Esophagus muscularis mucosa (tissue), 4 donors: ENCODE results near the gene CXCR2.

ENCODE experiments used
- EP300 ChIP-seq: sonication (generic); formaldehyde crosslinking; IDR thresholded peaks from one replicate; pipeline ENCODE4 v1.6.1; 2017; ENCODE audit warnings: antibody characterized with exemption
- POLR2A ChIP-seq: fragments of 450-650 bp; IDR thresholded peaks from one replicate; pipeline ENCODE4 v1.6.1; 2017; ENCODE audit warnings: antibody characterized with exemption, moderate library complexity, mild to moderate bottlenecking, low read depth
- POLR2AphosphoS5 ChIP-seq, 2 donors: sonication (generic); formaldehyde crosslinking; IDR thresholded peaks; one replicate each; pipeline ENCODE4 v1.6.1; 2017; ENCODE audit warnings: antibody characterized with exemption in 2 of 2
- TF ChIP-seq, protein P1 (sequence below), 3 experiments: fragments of 200-600 bp in 2 of 3; fragments of 450-650 bp in 1 of 3; sonication (generic) in 2 of 3; IDR thresholded peaks; one replicate each; pipeline ENCODE4 v1.5.1; 2017 to 2019; ENCODE audit warnings: antibody characterized with exemption in 3 of 3, mild to moderate bottlenecking in 2 of 3, moderate library complexity in 1 of 3

DNA sequence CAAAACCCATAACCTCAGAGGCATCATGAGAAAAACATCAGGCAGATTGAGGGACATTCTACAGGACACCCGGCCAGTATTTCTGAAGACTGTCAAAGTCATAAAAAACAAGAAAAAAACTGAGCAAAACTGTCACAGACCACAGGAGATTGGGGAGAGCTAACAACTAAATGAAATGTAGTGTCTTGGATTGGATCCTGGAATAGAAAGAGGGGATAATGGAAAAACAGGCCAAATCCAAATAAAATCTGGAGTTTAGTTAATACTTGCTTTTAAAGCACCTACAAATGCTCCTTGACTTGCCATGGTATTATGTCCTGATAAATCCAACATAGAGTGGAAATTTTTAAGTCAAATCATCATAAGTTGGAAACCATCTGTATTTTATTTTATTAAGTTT lies 58.5 kb downstream of the CXCR2 start:
- TF ChIP-seq, protein P1, sequence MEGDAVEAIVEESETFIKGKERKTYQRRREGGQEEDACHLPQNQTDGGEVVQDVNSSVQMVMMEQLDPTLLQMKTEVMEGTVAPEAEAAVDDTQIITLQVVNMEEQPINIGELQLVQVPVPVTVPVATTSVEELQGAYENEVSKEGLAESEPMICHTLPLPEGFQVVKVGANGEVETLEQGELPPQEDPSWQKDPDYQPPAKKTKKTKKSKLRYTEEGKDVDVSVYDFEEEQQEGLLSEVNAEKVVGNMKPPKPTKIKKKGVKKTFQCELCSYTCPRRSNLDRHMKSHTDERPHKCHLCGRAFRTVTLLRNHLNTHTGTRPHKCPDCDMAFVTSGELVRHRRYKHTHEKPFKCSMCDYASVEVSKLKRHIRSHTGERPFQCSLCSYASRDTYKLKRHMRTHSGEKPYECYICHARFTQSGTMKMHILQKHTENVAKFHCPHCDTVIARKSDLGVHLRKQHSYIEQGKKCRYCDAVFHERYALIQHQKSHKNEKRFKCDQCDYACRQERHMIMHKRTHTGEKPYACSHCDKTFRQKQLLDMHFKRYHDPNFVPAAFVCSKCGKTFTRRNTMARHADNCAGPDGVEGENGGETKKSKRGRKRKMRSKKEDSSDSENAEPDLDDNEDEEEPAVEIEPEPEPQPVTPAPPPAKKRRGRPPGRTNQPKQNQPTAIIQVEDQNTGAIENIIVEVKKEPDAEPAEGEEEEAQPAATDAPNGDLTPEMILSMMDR (IDR thresholded peaks at IDR 0.05) = no peak
- TF ChIP-seq POLR2AphosphoS5 (IDR thresholded peaks at IDR 0.05) = no peak
- TF ChIP-seq POLR2A = no peak
- TF ChIP-seq EP300 = no peak
